Measurements from ENCODE around the gene AP5B1.
"Not testable (repeated sequence)": the region's sequence is repeated elsewhere in the genome, so short reads cannot be mapped to it uniquely, and the experiment has no call there.

AP5B1 gene

GRCh38 chr11:65767406-65767805, 13.4 kb downstream of the AP5B1 start:
- no peak for DNase-seq (ENCODE audit: low read depth)

GRCh38 chr11:65766535-65766934, 14.2 kb downstream of the AP5B1 start:
- DNase-seq (ENCODE audit: low read depth): no peak

GRCh38 chr11:65764434-65764833, 16.3 kb downstream of the AP5B1 start:
- DNase-seq (ENCODE audit: low read depth): no peak

GRCh38 chr11:65762816-65763215, 18.0 kb downstream of the AP5B1 start:
- DNase-seq (ENCODE audit: low read depth): not testable (repeated sequence)

- DNase-seq (ENCODE audit: low read depth): not testable (repeated sequence)
Observed at GRCh38 chr11:65762169-65762568, 18.6 kb downstream of the AP5B1 start.

- no peak for DNase-seq (ENCODE audit: low read depth)
Observed at GRCh38 chr11:65745049-65745448, 35.7 kb downstream of the AP5B1 start.

- no peak for DNase-seq (ENCODE audit: low read depth)
Observed at GRCh38 chr11:65744699-65745042, 36.1 kb downstream of the AP5B1 start.

- peak; percentile 11 for DNase-seq (ENCODE audit: low read depth)
Observed at GRCh38 chr11:65744026-65744698, 36.6 kb downstream of the AP5B1 start.

GRCh38 chr11:65743681-65744025, 37.1 kb downstream of the AP5B1 start:
- DNase-seq (ENCODE audit: low read depth): no peak

GRCh38 chr11:65742353-65742752, 38.4 kb downstream of the AP5B1 start:
- no peak for DNase-seq (ENCODE audit: low read depth)

GRCh38 chr11:65741185-65741584, 39.6 kb downstream of the AP5B1 start:
- DNase-seq (ENCODE audit: low read depth): no peak

GRCh38 chr11:65739022-65739421, 41.8 kb downstream of the AP5B1 start:
- no peak for DNase-seq (ENCODE audit: low read depth)

GRCh38 chr11:65736810-65737209, 44.0 kb downstream of the AP5B1 start:
- DNase-seq (ENCODE audit: low read depth): no peak

GRCh38 chr11:65735111-65735510, 45.7 kb downstream of the AP5B1 start:
- not testable (repeated sequence) for DNase-seq (ENCODE audit: low read depth)

- no peak for DNase-seq (ENCODE audit: low read depth)
Observed at GRCh38 chr11:65730461-65730860, 50.3 kb downstream of the AP5B1 start.

- no peak for DNase-seq (ENCODE audit: low read depth)
Observed at GRCh38 chr11:65727865-65728264, 52.9 kb downstream of the AP5B1 start.

- no peak for DNase-seq (ENCODE audit: low read depth)
Observed at GRCh38 chr11:65726660-65727059, 54.1 kb downstream of the AP5B1 start.

Measured in activated T-cell treated with anti-CD3 and anti-CD28 coated beads for 48 hours (primary cell).